ENCODE data around the gene CCDC6.

DNA sequence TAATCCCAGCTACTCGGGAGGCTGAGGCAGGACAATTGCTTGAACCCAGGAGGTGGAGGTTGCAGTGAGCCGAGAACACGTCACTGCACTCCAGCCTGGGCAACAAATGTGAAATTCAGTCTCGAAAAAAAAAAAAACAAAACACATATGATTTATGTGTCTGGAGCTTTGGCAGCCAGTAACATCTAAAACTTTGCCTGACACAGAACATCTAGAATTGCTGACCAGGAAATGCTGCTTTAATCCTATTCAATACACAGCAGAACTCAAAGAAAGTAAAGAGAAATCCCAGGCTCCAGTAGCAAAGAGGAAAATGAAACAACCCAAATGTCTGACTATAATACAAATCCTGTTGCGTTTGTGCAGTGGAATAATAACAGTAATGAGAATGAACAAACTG is 4.5 kb upstream of the CCDC6 start:
- TF ChIP-seq, protein P1, sequence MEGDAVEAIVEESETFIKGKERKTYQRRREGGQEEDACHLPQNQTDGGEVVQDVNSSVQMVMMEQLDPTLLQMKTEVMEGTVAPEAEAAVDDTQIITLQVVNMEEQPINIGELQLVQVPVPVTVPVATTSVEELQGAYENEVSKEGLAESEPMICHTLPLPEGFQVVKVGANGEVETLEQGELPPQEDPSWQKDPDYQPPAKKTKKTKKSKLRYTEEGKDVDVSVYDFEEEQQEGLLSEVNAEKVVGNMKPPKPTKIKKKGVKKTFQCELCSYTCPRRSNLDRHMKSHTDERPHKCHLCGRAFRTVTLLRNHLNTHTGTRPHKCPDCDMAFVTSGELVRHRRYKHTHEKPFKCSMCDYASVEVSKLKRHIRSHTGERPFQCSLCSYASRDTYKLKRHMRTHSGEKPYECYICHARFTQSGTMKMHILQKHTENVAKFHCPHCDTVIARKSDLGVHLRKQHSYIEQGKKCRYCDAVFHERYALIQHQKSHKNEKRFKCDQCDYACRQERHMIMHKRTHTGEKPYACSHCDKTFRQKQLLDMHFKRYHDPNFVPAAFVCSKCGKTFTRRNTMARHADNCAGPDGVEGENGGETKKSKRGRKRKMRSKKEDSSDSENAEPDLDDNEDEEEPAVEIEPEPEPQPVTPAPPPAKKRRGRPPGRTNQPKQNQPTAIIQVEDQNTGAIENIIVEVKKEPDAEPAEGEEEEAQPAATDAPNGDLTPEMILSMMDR (IDR thresholded peaks at IDR 0.05), result no peak
- no peak for TF ChIP-seq POLR2A (IDR thresholded peaks at IDR 0.05)
